ENCODE results near the gene ARHGAP42.
"Not testable (repeated sequence)": the region's sequence is repeated elsewhere in the genome, so short reads cannot be mapped to it uniquely, and the experiment has no call there.

ARHGAP42 gene

GRCh38 chr11:100978939-100979338 lies 291.9 kb downstream of the ARHGAP42 start:
- no peak for DNase-seq

GRCh38 chr11:100980156-100980555 lies 293.1 kb downstream of the ARHGAP42 start:
- DNase-seq: no peak

GRCh38 chr11:100981196-100981824 lies 294.2 kb downstream of the ARHGAP42 start:
- no peak for DNase-seq

GRCh38 chr11:100984668-100985067 lies 297.6 kb downstream of the ARHGAP42 start:
- DNase-seq: no peak

- DNase-seq: no peak
Measured at GRCh38 chr11:100990931-100991330, 303.8 kb downstream of the ARHGAP42 start.

GRCh38 chr11:100991541-100991940 lies 304.5 kb downstream of the ARHGAP42 start:
- DNase-seq: no peak

GRCh38 chr11:100994966-100995365 lies 307.9 kb downstream of the ARHGAP42 start:
- no peak for DNase-seq

GRCh38 chr11:100999756-101000155 lies 312.7 kb downstream of the ARHGAP42 start:
- DNase-seq: no peak

GRCh38 chr11:101003468-101003867 lies 316.4 kb downstream of the ARHGAP42 start:
- DNase-seq: no peak

- no peak for DNase-seq
Measured at GRCh38 chr11:101008961-101009689, 322.0 kb downstream of the ARHGAP42 start.

GRCh38 chr11:101009690-101010055 lies 322.6 kb downstream of the ARHGAP42 start:
- DNase-seq: no peak

GRCh38 chr11:101010899-101011298 lies 323.8 kb downstream of the ARHGAP42 start:
- DNase-seq: no peak

- no peak for DNase-seq
Measured at GRCh38 chr11:101011881-101012280, 324.8 kb downstream of the ARHGAP42 start.

GRCh38 chr11:101013702-101014101 lies 326.6 kb downstream of the ARHGAP42 start:
- not testable (repeated sequence) for DNase-seq

GRCh38 chr11:101014600-101015285 lies 327.7 kb downstream of the ARHGAP42 start:
- DNase-seq: no peak

GRCh38 chr11:101019870-101020269 lies 332.8 kb downstream of the ARHGAP42 start:
- no peak for DNase-seq

- no peak for DNase-seq
Measured at GRCh38 chr11:101022256-101022655, 335.2 kb downstream of the ARHGAP42 start.

- DNase-seq: no peak
Measured at GRCh38 chr11:101028644-101029043, 341.6 kb downstream of the ARHGAP42 start.

GRCh38 chr11:101030015-101030414 lies 342.9 kb downstream of the ARHGAP42 start:
- no peak for DNase-seq

GRCh38 chr11:101030692-101031091 lies 343.6 kb downstream of the ARHGAP42 start:
- no peak for DNase-seq

- DNase-seq: no peak
Measured at GRCh38 chr11:101031713-101032112, 344.6 kb downstream of the ARHGAP42 start.

GRCh38 chr11:101032991-101033390 lies 345.9 kb downstream of the ARHGAP42 start:
- no peak for DNase-seq

GRCh38 chr11:101034076-101034475 lies 347.0 kb downstream of the ARHGAP42 start:
- no peak for DNase-seq

GRCh38 chr11:101035872-101036271 lies 348.8 kb downstream of the ARHGAP42 start:
- DNase-seq: no peak
